HG02798 (cell line): Measurements from ENCODE around the gene PCYT1A.
"Not testable (repeated sequence)": the region's sequence is repeated elsewhere in the genome, so short reads cannot be mapped to it uniquely, and the experiment has no call there.

ENCODE experiments used
- ATAC-seq: cut with Tn5 transposase; IDR thresholded peaks from one replicate; pipeline ENCODE4 v1.9.1; 2021; ENCODE audit warnings: mild to moderate bottlenecking; ENCODE audit not compliant: unreplicated experiment, poor library complexity

Gene PCYT1A

DNA sequence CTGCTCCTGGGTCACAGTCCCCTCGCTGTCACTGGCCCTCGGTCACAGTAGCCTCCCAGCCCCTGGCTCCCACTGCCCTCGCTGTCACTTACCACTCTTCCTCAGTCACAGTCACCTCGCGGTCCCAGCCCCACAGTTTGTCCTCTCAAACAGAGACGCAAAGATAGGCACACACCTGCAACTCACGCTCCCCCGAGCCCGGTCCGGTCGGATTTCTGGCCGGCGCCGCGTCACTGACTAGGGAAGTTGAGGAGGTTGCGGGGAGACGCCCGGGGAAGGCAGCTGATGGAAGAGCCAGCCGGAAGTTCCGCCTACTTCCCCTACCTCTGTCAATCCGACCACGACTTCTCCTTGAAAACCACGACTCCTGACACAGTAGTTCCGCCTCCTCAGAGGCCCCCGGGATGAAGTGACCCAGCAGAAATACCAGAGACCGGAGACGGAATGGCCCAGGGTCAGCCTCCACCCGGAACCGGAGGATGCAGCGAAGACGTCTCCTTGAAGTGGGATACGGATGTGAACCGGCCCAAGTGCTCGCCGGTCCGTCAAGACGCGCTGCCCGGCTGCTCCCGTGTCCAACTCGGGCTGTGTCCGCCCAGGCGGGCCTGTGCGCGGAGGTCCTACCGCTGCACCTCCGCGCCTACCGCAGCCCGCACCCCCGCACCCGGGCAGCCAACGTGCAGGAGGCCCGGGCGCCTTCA lies at the start of gene PCYT1A:
Gene PCYT1A, minus strand, starts transcription at position 287 of the 701 bp plus-strand sequence. CDS start 17,195 bp downstream, outside the sequence.
- ATAC-seq: peak; percentile 81

DNA sequence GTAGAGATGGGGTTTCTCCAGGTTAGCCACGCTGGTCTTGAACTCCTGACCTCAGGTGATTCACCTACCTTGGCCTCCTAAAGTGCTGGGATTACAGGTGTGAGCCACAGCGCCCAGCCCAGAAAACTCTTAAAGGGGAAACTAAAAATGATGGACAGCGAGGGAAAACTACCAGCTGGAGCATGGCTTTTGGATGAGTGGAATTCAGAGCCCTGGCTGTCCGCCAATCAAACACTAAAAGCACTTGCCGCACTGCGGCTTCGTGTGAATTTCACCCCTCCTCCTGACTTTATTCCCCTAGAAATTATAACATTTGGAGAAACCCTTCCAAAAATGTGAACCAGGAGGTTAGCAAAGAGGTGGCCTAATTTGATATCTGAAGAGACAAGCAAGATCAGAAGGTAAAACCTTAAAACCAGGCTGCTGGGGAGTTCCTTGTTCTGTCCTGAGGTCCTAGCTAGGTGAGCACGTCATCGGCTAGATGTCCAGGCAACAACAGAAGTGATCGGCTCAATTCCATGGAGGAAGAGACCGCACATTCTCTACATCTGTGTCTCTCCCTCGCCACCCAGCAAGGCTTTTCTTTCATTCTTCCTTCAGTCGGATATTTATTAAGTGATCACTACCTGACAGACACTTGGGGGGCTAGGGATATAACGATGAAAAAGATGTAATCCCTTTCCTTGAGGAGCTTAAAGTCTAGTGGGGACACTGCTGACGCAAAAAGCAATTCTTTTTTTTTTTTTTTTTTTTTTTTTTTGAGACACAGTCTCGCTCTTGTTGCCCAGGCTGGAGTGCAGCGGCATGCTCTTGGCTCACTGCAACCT lies 49.0 kb upstream of the PCYT1A start:
- no peak for ATAC-seq

DNA sequence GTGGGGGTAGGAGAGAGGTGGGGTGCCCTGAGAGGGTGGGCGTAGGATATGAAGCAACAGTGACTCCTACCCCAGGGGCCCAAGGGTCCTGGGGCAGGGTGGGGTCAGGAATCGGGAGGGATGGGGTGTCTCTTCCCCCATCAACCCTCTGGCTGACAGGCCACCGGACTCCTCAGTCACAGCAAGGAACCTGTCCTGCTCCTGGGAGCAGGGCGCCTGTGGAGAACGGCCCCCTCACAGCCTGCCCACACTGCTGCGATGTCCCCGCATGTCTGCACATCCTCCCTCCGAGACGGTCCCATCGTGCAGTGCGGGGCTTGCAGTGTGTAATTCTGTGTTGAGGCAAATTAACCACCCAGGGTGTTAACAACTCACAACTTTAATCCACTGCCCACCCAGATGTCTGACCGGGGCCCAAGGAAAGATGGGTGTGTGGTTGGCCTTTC lies 48.0 kb upstream of the PCYT1A start:
- ATAC-seq: no peak

DNA sequence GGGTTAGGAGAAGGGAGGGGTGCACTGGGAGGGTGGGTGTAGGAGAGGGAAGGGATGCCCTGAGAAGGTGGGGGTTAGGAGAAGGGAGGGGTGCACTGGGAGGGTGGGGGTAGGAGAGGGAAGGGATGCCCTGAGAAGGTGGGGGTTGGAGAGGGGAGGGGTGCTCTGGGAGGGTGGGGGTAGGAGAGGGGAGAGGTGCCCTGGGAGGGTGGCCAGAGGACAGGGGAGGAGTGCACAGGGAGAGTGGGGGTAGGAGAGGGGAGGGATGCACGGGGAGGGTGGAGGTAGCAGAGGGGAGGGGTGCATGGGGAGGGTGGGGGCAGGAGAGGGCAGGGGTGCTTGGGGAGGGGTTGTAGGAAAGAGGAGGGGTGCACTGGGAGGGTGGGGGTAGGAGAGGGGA lies 47.5 kb upstream of the PCYT1A start:
- ATAC-seq: no peak

DNA sequence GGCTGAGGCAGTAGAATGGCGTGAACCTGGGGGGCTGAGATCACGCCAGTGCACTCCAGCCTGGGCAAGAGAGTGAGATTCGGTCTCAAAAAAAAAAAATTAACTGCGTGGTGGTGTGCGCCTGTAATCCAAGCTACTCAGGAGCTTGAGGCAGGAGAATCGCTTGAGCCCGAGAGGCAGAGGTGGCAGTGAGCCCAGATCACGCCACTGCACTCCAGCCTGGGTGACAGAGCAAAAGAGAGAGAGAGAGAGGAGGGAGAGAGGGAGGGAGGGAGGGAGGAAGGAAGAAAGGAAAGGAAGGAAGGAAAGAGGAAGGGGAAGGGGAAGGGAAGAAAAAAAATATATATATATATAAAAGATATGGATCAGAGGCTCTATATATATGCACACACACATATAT lies 44.6 kb upstream of the PCYT1A start:
- no peak for ATAC-seq

DNA sequence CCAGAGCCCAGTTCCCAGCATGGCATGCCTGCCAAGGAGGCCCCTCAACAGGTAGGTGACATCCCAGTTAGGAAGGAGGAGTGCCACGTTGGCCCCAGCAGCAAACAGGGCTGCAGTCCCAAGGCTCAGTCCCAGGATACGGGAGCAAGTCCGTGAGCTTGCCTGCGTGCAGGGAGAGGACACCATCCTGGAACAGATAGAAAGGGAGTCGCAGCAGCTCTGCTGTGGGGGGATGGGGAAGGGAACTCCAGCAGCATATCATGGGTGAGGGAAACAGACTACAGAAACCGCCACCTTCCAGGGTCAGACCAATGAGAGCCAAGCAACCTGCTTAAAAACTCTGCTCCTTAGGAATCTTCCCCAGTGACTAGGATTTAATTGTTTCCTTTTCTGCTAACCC lies 39.9 kb upstream of the PCYT1A start:
- ATAC-seq: no peak

DNA sequence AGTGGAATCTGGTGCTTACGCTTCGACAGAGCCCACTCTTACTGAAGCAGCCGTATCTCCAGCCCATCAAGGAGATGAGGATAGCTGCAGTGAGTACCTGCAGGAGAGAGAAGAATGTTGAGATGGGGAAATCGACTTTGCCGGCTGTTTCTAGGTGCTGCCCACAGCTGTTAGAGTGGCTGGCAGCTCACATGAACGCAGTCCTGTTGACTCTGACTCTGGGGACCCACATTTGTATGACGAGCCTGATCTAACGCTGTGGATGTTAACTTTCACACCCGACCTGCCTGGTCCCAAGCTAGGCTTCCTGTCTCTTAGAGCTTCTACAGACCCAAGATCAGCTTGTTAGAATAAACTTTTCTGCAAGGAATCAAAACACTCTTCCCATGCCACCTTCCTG lies 39.4 kb upstream of the PCYT1A start:
- no peak for ATAC-seq

DNA sequence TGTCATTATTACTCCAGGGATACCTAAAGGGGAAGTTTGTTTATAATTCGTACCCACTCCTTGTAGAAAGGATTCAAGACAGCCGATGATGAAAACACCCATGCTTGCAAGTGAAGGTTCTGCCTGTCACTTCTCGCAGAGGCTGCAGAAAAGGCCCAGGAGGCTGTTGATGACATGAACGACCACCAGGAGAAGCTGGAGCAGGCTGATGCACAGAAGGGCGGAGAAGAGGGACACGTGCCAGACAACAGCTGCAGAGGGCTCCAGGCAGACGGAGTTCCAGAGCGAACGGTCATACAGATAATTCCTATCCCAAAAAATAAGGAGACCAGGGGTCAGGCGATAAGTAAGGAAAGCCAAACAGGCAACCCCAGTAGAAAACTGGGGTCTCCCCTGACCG lies 36.2 kb upstream of the PCYT1A start:
- ATAC-seq: no peak

DNA sequence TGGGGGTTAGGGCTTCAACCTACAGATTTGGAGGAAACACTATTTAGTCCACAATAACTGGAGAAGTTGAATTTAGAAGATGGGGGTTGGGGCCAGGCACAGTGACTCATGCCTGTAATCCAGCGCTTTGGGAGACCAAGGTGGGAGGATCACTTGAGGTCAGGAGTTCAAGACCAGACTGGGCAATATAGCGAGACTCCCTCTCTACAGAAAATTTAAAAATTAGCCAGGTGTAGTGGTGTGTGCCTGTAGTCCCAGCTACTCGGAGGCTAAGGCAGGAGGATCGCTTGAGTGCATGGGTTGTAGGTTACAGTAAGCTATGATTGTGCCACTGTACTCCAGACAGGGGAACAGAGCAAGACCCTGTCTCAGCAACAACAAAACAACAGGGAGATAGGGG lies 35.5 kb upstream of the PCYT1A start:
- no peak for ATAC-seq

DNA sequence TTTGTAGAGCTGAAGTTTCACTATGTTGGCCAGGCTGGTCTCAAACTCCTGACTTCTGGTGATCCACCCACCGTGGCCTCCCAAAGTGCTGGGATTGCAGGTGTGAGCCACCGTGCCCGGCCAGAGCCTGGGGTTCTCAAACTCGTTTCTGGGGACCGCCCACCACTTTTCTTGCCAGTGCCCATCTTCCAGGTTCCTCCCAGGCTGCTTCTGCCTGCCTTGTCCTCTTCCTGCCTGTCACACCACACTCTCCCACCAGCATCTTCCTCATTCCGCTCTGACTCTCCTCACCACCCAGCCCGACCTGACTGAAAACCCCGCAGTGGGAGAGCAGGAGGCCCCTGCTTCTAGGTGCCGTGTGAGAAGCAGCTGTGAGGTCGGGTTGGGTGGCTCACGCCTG lies 33.6 kb upstream of the PCYT1A start:
- ATAC-seq: no peak

DNA sequence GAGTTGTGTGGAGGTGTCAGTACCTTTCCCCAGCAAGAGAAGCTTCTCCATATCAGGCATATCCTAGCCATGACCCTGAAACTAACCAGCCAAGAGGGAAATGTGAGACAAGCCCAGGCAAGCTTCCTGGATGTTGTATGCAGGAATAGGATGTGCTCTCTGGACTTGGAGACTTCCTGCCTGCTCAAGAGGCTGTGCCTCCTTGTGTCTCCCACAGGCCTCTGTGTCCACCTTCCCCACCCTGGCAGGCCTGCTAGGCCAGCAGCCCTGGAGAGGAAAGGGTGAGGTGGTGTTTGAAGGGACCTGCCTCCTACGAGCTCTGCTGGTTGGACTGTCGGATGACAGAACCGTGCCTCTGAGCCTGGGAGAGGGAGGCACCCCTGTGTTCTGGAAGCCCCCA lies 32.6 kb upstream of the PCYT1A start:
- ATAC-seq: no peak

DNA sequence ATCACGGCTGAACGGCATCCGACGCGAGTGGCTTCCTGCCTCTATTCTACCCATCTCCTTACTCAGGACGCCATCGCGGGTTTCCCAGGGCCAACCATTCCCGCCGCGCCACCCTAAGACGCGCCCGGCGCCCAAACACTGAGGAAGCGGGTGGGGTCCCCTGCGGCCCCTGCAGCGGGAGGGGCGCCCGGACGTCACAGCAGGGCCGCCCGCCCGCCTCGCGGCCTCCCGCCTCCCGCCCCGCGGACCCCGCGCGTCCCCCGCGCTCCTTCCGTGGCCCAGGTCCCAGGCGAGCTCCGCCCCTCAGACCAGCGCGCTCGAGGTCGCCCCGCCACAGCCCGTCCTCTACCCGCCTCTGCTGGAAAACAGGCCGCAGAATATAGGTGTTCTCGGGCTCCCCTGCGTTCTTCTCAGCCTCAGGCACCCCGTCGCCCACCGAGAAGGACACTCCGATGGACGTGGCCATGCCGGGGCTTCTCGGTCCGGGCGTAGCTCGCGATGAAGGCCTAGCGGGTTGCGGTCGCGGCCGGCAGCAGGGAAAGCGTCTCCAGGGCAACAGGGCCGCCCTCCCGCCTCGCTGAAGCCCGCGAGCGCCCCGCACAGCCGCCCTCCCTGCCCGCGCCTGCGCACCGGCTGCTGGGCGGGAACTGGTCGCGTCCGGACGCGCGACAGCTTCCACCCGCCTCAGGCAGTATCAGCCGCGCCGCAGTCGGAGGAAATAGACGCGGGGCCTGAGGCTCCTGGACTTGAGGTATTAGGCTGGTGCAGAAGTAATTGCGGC lies 30.4 kb upstream of the PCYT1A start, which contains the start of gene DYNLT2B:
Gene DYNLT2B, minus strand, starts transcription at position 554 of the 781 bp plus-strand sequence. Its CDS starts 88 bp downstream, at position 466.
- peak; percentile 93 for ATAC-seq

DNA sequence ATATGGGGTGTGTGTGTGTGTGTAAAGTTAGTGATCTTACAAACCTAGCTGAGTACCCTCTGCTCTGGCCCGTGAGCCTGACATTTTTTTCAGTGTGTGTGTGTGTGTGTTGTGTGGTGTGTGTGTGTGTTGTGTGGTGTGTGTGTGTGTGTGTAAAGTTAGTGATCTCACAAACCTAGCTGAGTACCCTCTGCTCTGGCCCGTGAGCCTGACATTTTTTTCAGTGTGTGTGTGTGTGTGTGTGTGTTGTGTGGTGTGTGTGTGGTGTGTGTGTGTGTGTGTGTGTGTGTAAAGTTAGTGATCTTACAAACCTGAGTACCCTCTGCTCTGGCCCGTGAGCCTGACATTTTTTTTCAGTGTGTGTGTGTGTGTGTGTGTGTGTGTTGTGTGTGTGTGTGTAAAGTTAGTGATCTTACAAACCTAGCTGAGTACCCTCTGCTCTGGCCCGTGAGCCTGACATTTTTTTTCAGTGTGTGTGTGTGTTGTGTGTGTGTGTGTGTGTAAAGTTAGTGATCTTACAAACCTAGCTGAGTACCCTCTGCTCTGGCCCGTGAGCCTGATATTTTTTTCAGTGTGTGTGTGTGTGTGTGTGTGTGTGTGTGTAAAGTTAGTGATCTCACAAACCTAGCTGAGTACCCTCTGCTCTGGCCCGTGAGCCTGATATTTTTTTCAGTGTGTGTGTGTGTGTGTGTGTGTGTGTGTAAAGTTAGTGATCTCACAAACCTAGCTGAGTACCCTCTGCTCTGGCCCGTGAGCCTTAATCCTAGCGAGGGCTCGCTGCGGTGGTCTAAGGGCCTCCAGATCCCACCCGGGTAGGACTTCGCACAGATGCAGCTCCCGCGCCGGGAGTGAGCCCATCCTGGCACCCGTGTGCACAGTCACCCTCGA lies 29.5 kb upstream of the PCYT1A start:
- ATAC-seq: not testable (repeated sequence)

DNA sequence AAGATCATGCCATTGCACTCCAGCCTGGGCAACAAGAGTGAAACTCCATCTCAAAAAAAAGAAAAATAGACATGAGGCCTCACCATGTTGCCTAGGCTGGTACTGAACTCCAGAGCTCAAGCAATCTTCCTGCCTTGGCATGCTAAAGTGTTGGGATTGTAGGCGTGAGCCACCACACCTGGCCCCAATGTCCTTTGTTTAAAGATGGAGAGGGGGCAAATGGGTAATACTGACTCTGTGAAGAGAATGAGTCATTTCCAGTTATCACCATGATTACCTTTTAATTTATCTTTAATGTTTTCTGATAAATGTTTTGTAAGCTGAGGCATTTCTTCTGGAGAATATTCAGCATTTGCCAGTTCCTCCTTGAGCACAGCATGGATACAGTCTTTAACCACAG lies 28.3 kb upstream of the PCYT1A start:
- ATAC-seq: no peak

DNA sequence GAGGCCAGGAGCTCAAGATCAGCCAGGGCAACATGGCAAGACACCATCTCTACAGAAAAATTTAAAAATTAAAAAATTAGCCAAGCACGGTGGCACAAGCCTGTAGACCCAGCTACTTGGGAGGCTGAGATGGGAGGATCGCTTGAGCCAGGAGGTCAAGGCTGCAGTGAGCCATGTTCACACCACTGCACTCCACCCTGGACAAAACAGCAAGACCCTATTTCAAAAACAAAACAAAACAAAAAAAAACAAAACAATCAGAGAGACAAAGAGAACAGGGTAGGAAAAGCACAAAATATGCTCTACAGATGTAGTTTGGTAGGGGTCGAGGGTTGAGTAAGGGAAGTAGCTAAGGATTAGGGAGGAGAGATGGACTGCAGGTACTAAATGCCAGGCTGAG lies 27.1 kb upstream of the PCYT1A start:
- no peak for ATAC-seq

DNA sequence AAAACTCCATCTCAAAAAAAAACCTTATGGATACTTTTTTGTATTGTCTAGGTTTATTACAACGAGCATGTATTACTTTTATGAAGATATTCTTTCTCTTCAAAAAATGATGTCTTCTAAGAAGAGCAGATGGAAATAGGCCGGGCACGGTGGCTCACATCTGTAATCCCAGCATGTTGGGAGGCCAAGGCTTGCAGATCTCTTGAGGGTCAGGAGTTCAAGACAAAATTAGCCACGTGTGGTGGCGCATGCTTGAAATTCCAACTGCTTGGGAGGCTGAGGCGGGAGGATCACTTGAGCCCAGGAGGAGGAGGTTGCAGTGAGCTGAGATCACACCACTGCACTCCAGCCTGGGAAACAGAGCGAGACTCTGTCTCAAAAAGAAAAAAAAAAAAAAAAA lies 26.6 kb upstream of the PCYT1A start:
- not testable (repeated sequence) for ATAC-seq

DNA sequence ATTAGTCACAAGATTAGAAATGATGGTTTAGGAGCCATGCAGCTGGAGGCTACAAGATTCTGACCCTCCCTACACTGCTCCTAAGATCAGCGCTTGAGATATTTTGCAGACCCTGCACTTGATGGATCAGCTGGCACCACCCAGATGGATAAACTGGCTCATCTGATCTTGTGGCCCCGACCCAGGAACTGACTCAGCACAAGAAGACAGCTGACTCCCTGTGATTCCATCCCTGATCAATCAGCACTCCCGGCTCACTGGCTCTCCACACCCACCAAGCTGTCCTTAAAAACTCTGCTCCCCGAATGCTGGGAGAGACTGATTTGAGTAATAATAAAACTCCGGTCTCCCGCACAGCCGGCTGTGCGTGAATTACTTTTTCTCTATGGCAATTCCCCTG lies 15.4 kb upstream of the PCYT1A start:
- ATAC-seq: not testable (repeated sequence)

DNA sequence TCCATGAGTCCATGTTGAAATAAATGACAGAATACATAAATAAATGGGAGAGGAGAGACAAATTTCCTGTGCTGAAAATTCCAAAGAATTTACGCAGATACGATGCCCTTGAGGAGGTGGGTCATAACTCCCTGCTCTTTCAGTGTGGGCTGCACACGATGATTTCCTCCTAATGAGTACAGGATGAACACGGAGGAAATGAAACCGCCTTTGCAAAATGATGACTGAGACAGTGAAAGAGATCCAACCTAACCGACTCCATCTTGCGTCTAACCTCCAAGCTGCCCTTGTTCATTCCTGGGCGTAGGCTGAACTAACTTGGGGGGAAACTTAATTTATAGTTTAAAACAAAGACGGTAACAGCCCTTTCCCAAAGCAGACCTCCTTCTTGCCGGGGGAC lies 15.0 kb upstream of the PCYT1A start:
- not testable (repeated sequence) for ATAC-seq

DNA sequence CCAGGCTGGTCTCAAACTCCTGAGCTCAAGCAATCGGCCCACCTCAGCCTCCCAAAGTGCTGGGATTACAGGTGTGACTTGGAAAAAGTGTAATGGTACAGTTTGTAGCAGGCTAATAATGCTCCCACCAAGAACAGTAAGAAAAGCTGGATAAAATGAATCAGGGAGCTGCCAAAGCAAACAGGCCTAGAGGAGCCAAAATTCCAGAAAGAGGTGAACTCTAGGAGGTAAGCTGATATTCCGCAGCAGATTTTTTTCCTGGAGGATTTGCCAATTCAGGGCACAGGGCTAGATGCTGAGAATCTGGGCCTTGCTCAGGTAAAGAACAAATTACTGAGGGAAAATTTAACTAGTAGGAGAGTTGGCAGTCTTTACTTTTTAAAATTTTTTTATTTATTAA lies 11.0 kb upstream of the PCYT1A start:
- no peak for ATAC-seq
